HCT116 (cell line): ENCODE results near the gene LY6G6F. TPM values are rescaled to one million over a fixed set of nuclear protein-coding genes. Genes with fewer than 3 reads are reported as not detected.

Source experiments
- ATAC-seq: fragments of 200-7000 bp; cut with Tn5 transposase; 2 replicates; pipeline ENCODE4 v1.9.1; 2020; ENCODE audit warnings: mild to moderate bottlenecking, moderate library complexity
- BruUV-seq: library from RNA; stranded (reverse); fragments of 400-500 nt; replicated peaks from 2 replicates; lab custom pipeline; 2021; lab: Mats Ljungman, UMichigan
- CTCF ChIA-PET: fragments of 300-600 bp; sonication (Branson Sonifier 250); formaldehyde crosslinking; loops from one replicate; lab custom pipeline; 2021; ENCODE audit warnings: antibody characterized with exemption; lab: Charles Lee
- POLR2A ChIA-PET: fragments of 300-600, 350-600 bp; sonication (Branson Sonifier 250); formaldehyde crosslinking; loops from one replicate; lab custom pipeline; 2021; ENCODE audit warnings: antibody characterized with exemption; lab: Charles Lee
- RAD21 ChIA-PET, 2 experiments: fragments of 300-600 bp; sonication (Branson Sonifier 250); formaldehyde crosslinking; loops; one replicate each; lab custom pipeline; 2023; ENCODE audit warnings: low total read pairs in 2 of 2; ENCODE audit not compliant: uncharacterized antibody in 2 of 2, unreplicated experiment in 2 of 2, low non-redundant PET in 1 of 2; lab: Charles Lee
- DNase-seq: peaks from one replicate; pipeline ENCODE4 v3.0.0-alpha.2; 2010; ENCODE audit warnings: low read depth, low spot score
- H2AFZ ChIP-seq: fragments of 200-600 bp; shearing (Covaris generic), sonication (generic); 2 replicates; pipeline ENCODE4 v1.6.1; 2017; ENCODE audit warnings: low read depth, mixed run types, mixed read lengths, antibody characterized with exemption, low read length; ENCODE audit not compliant: poor library complexity, severe bottlenecking
- H3K27ac ChIP-seq: 2 replicates; pipeline ENCODE4 v1.5.1; 2012; ENCODE audit warnings: low read depth, low read length
- H3K27me3 ChIP-seq: fragments of 200-600 bp; sonication (generic); 2 replicates; pipeline ENCODE4 v1.6.1; 2016; ENCODE audit warnings: mixed run types, low read length, mixed read lengths; ENCODE audit not compliant: insufficient read depth
- H3K36me3 ChIP-seq, 2 experiments: fragments of 200-500 bp in 1 of 2; fragments of 200-600 bp in 1 of 2; sonication (Bioruptor generic) in 1 of 2; sonication (generic) in 1 of 2; 2 replicates each; pipeline versions ENCODE4 v1.5.1 to v1.6.1; 2014 to 2016; ENCODE audit warnings: low read length in 2 of 2, inconsistent platforms in 1 of 2, mixed read lengths in 1 of 2, mixed run types in 1 of 2; ENCODE audit not compliant: insufficient read depth in 2 of 2, control insufficient read depth in 1 of 2
- H3K4me1 ChIP-seq, 2 experiments: fragments of 200-600 bp in 1 of 2; sonication (generic) in 1 of 2; 2 replicates each; pipeline versions ENCODE4 v1.5.1 to v1.6.1; 2012 to 2017; ENCODE audit warnings: low read length in 2 of 2, inconsistent platforms in 1 of 2, mild to moderate bottlenecking in 1 of 2, mixed read lengths in 1 of 2, mixed run types in 1 of 2, moderate library complexity in 1 of 2; ENCODE audit not compliant: insufficient read depth in 2 of 2, control insufficient read depth in 1 of 2
- H3K4me2 ChIP-seq: fragments of 200-600 bp; sonication (generic); 2 replicates; pipeline ENCODE4 v1.6.1; 2017; ENCODE audit warnings: mixed run types, low read length, mixed read lengths
- H3K4me3 ChIP-seq, 2 experiments: fragments of 200-600 bp in 1 of 2; sonication (generic) in 1 of 2; replicated peaks in 1 of 2; 2 replicates each; pipeline ENCODE4 v1.5.1; 2011 to 2016; ENCODE audit warnings: low read length in 2 of 2, control low read depth in 1 of 2, low read depth in 1 of 2, mild to moderate bottlenecking in 1 of 2, mixed read lengths in 1 of 2, mixed run types in 1 of 2
- H3K79me2 ChIP-seq: fragments of 200-600 bp; sonication (generic); 2 replicates; pipeline ENCODE4 v1.6.1; 2017; ENCODE audit warnings: mild to moderate bottlenecking, mixed run types, low read length, moderate library complexity, mixed read lengths; ENCODE audit not compliant: insufficient read depth
- H3K9ac ChIP-seq: fragments of 200-600 bp; sonication (generic); 2 replicates; pipeline ENCODE4 v1.6.1; 2016; ENCODE audit warnings: low read length, mixed read lengths
- H3K9me2 ChIP-seq: fragments of 200-600 bp; sonication (generic), shearing (Covaris generic); 2 replicates; pipeline ENCODE4 v1.6.1; 2017; ENCODE audit warnings: mixed run types, mild to moderate bottlenecking, moderate library complexity; ENCODE audit not compliant: insufficient read depth
- H3K9me3 ChIP-seq, 2 experiments: fragments of 200-500 bp in 1 of 2; fragments of 200-600 bp in 1 of 2; sonication (Bioruptor generic) in 1 of 2; sonication (generic) in 1 of 2; 2 replicates each; pipeline ENCODE4 v1.6.1; 2014 to 2017; ENCODE audit warnings: low read length in 2 of 2, mixed read lengths in 2 of 2, inconsistent platforms in 1 of 2, low read depth in 1 of 2, mild to moderate bottlenecking in 1 of 2, mixed run types in 1 of 2, moderate library complexity in 1 of 2; ENCODE audit not compliant: control insufficient read depth in 1 of 2, insufficient read depth in 1 of 2
- H4K20me1 ChIP-seq: fragments of 200-600 bp; sonication (generic), shearing (Covaris generic); 2 replicates; pipeline ENCODE4 v1.6.1; 2017; ENCODE audit warnings: mixed run types, mild to moderate bottlenecking, moderate library complexity; ENCODE audit not compliant: insufficient read depth
- EGR1 ChIP-seq: IDR thresholded peaks from 2 replicates; pipeline ENCODE4 v1.6.1; 2012; ENCODE audit warnings: low read depth
- EZH2 ChIP-seq: fragments of 200-600 bp; sonication (generic); IDR thresholded peaks from 2 replicates; pipeline ENCODE4 v1.6.1; 2017; ENCODE audit warnings: antibody characterized with exemption, mixed run types
- EZH2phosphoT487 ChIP-seq: fragments of 200-600 bp; IDR thresholded peaks from 2 replicates; pipeline ENCODE4 v1.6.1; 2018; ENCODE audit warnings: antibody characterized with exemption, borderline replicate concordance
- MAX ChIP-seq: IDR thresholded peaks from 2 replicates; pipeline ENCODE4 v1.6.1; 2012
- RAD21 ChIP-seq: IDR thresholded peaks from 2 replicates; pipeline ENCODE4 v1.6.1; 2012; ENCODE audit warnings: low read depth, mild to moderate bottlenecking
- SP1 ChIP-seq: IDR thresholded peaks from 2 replicates; pipeline ENCODE4 v1.6.1; 2012; ENCODE audit warnings: low read depth
- ZNF274 ChIP-seq: fragments of 200-500 bp; sonication (Bioruptor generic); IDR thresholded peaks from 2 replicates; pipeline ENCODE4 v1.6.1; 2014; ENCODE audit warnings: mild to moderate bottlenecking, low read depth, low read length, inconsistent platforms
- intact Hi-C: fragments of 100-400 bp; cut with micrococcal nuclease; formaldehyde crosslinking; loops from 2 replicates; pipeline ENCODE4 v1.10.0; 2022
- total RNA-seq: library from RNA; stranded (reverse); gene quantifications from one replicate; pipeline ENCODE4 v1.2.1, GENCODE V29; 2021; ENCODE audit not compliant: unreplicated experiment

The LY6G6F gene
- total RNA-seq, 1 experiment from 2014 or later, result not detected

- Histone ChIP-seq H3K9me2 (no peaks in the 10 kb centered on the region), H3K4me1 (peaks cover 18 to 50% of the 10 kb centered on the region in 2 experiments; a peak in 3 of 4 replicates), H4K20me1 (no peaks in the 10 kb centered on the region), H3K9me3 (no peaks in the 10 kb centered on the region), H3K79me2 (peaks cover 52% of the 10 kb centered on the region), H3K27me3 (no peaks in the 10 kb centered on the region), H2AFZ (no peak overlapping the region), H3K4me2 (no peak overlapping the region), H3K36me3 (peaks cover 5 to 17% of the 10 kb centered on the region in 2 experiments; a peak in 3 of 4 replicates), H3K9ac (peak overlapping the region; percentile 24; the same call in 1 of the 2 replicates), H3K4me3 (no peak overlapping the region), H3K27ac (peak overlapping the region; percentile 4; the same call in 1 of the 2 replicates)
- TF ChIP-seq MAX (no peak), RAD21 (no peak), EGR1 (no peak), ZNF274 (no peak), EZH2 (no peak), EZH2phosphoT487 (no peak), SP1 (no peak)
- ATAC-seq (no peak), DNase-seq (no peak)
- POLR2A ChIA-PET, result interaction anchor here (1.9 to 3.9 kb wide), 3 partner anchors 10 to 78 kb away, joined by 8 to 32 read pairs (median 15); partner anchors contain the start of genes BAG6 and MSH5
- BruUV-seq, result no TSS peak
- CTCF ChIA-PET, result no interaction called here
- RAD21 ChIA-PET, result no interaction called here
- intact Hi-C loops, result loop anchor here (5.0 kb wide), 1 partner anchor 260 kb away; the partner anchor contains the start of gene MICA
Observed at GRCh38 chr6:31662124-31662723, 44.4 kb upstream of the LY6G6F start.
